HEK293T (cell line): ENCODE results near the gene HACD2.

Experiments used
- CTCF ChIA-PET: fragments of 350-600 bp; formaldehyde crosslinking; extraction: SDS; loops from one replicate; lab custom pipeline; 2021; ENCODE audit warnings: antibody characterized with exemption, inconsistent platforms; lab: Yijun Ruan, JAX
- POLR2A ChIA-PET: fragments of 350-600 bp; formaldehyde crosslinking; extraction: SDS; loops from one replicate; lab custom pipeline; 2020; ENCODE audit warnings: antibody characterized with exemption, inconsistent platforms; lab: Yijun Ruan, JAX
- DNase-seq: peaks from one replicate; pipeline ENCODE4 v3.0.0; 2012; ENCODE audit warnings: mixed read lengths; ENCODE audit errors: extremely low spot score
- ARNT ChIP-seq: fragments of 450-650 bp; IDR thresholded peaks from 2 replicates; pipeline ENCODE4 v1.6.1; 2017; ENCODE audit warnings: mild to moderate bottlenecking
- BHLHE40 ChIP-seq: fragments of 450-650 bp; IDR thresholded peaks from 2 replicates; pipeline ENCODE4 v1.6.1; 2016; ENCODE audit warnings: mild to moderate bottlenecking, moderate library complexity, borderline replicate concordance
- CTBP1 ChIP-seq: fragments of 450-650 bp; IDR thresholded peaks from 2 replicates; pipeline ENCODE4 v1.6.1; 2016; ENCODE audit warnings: borderline replicate concordance
- ELF4 ChIP-seq: fragments of 450-650 bp; IDR thresholded peaks from 2 replicates; pipeline ENCODE4 v1.6.1; 2017; ENCODE audit warnings: antibody characterized with exemption
- FOXA1 ChIP-seq: fragments of 450-650 bp; IDR thresholded peaks from 2 replicates; pipeline ENCODE4 v1.6.1; 2016; ENCODE audit warnings: mild to moderate bottlenecking
- FOXK2 ChIP-seq: fragments of 450-650 bp; IDR thresholded peaks from 2 replicates; pipeline ENCODE4 v1.6.1; 2016; ENCODE audit warnings: mild to moderate bottlenecking
- FOXM1 ChIP-seq: fragments of 450-650 bp; IDR thresholded peaks from 2 replicates; pipeline ENCODE4 v1.6.1; 2017; ENCODE audit warnings: mild to moderate bottlenecking, borderline replicate concordance
- HDGF ChIP-seq: fragments of 450-650 bp; IDR thresholded peaks from 2 replicates; pipeline ENCODE4 v1.6.1; 2017; ENCODE audit warnings: antibody characterized with exemption, borderline replicate concordance
- L3MBTL2 ChIP-seq: fragments of 450-650 bp; conservative IDR thresholded peaks from 2 replicates; pipeline ENCODE4 v1.6.1; 2016; ENCODE audit warnings: mild to moderate bottlenecking
- LEF1 ChIP-seq: fragments of 450-650 bp; IDR thresholded peaks from 2 replicates; pipeline ENCODE4 v1.6.1; 2017; ENCODE audit warnings: mild to moderate bottlenecking, borderline replicate concordance
- NFRKB ChIP-seq: fragments of 450-650 bp; IDR thresholded peaks from 2 replicates; pipeline ENCODE4 v1.6.1; 2016; ENCODE audit warnings: mild to moderate bottlenecking, moderate library complexity
- PKNOX1 ChIP-seq: fragments of 450-650 bp; IDR thresholded peaks from 2 replicates; pipeline ENCODE4 v1.6.1; 2016
- SP1 ChIP-seq: fragments of 450-650 bp; IDR thresholded peaks from 2 replicates; pipeline ENCODE4 v1.6.1; 2017
- SUZ12 ChIP-seq: fragments of 450-650 bp; IDR thresholded peaks from 2 replicates; pipeline ENCODE4 v1.6.1; 2016; ENCODE audit warnings: mild to moderate bottlenecking
- TARDBP ChIP-seq: fragments of 450-650 bp; IDR thresholded peaks from 2 replicates; pipeline ENCODE4 v1.6.1; 2016
- ZNF384 ChIP-seq: fragments of 450-650 bp; IDR thresholded peaks from 2 replicates; pipeline ENCODE4 v1.6.1; 2016

HACD2 gene

GRCh38 chr3:123449102-123449996, 135.5 kb downstream of the HACD2 start:
- TF ChIP-seq ARNT (no peak), NFRKB (no peak), HDGF (no peak), LEF1 (no peak), PKNOX1 (no peak), FOXK2 (no peak), SUZ12 (no peak), BHLHE40 (no peak), FOXA1 (no peak), FOXM1 (no peak)
- ChIA-PET POLR2A (interaction anchor here (0.9 kb wide), 1 partner anchor 137 kb away, joined by 3 read pairs; no protein-coding TSS in a partner anchor), CTCF (no interaction called here)
- peak; percentile 65 for DNase-seq

GRCh38 chr3:123448536-123449101, 136.2 kb downstream of the HACD2 start, which contains the start of gene ADCY5:
ADCY5 (minus strand) TSS chr3:123449090; CDS start chr3:123448545, 545 bp downstream.
- DNase-seq: peak; percentile 33
- ChIA-PET POLR2A (interaction anchor here (0.9 kb wide), 1 partner anchor 138 kb away, joined by 3 read pairs; no protein-coding TSS in a partner anchor), CTCF (interaction anchor here (0.7 kb wide), 1 partner anchor 11 kb away, joined by 5 read pairs; no protein-coding TSS in a partner anchor)
- TF ChIP-seq LEF1 (no peak), L3MBTL2 (peak; percentile 56; the same call in 1 of the 2 replicates)

GRCh38 chr3:123447749-123448517, 136.9 kb downstream of the HACD2 start:
- peak; percentile 80 for DNase-seq

GRCh38 chr3:123447416-123447748, 137.5 kb downstream of the HACD2 start:
- POLR2A ChIA-PET: no interaction called here
- no peak for DNase-seq
- TF ChIP-seq ZNF384 (no peak), SP1 (no peak), ARNT (no peak), PKNOX1 (no peak), SUZ12 (no peak), FOXK2 (no peak), ELF4 (no peak), FOXM1 (no peak), CTBP1 (no peak), TARDBP (no peak), LEF1 (no peak), NFRKB (no peak), HDGF (no peak), FOXA1 (no peak), BHLHE40 (no peak), L3MBTL2 (no peak)
- CTCF ChIA-PET: interaction anchor here (0.6 kb wide), 1 partner anchor 69 kb away, joined by 3 read pairs; no protein-coding TSS in a partner anchor

More at GRCh38 chr3:123447749-123448517, 136.9 kb downstream of the HACD2 start:
- ChIA-PET CTCF (interaction anchor here (0.6 to 0.7 kb wide), 2 partner anchors 11 to 70 kb away, joined by 3 to 5 read pairs; no protein-coding TSS in a partner anchor), POLR2A (interaction anchor here (0.9 kb wide), 1 partner anchor 138 kb away, joined by 3 read pairs; no protein-coding TSS in a partner anchor)
- TF ChIP-seq CTBP1: no peak
- TF ChIP-seq ELF4: no peak
- TF ChIP-seq SP1: no peak
- TF ChIP-seq FOXK2: no peak
- no peak for TF ChIP-seq ZNF384
- TF ChIP-seq HDGF: no peak
- TF ChIP-seq L3MBTL2: no peak
- no peak for TF ChIP-seq SUZ12
- no peak for TF ChIP-seq FOXM1
- no peak for TF ChIP-seq FOXA1
- TF ChIP-seq LEF1: no peak
- no peak for TF ChIP-seq PKNOX1
- no peak for TF ChIP-seq ARNT
- no peak for TF ChIP-seq NFRKB

- CTCF ChIA-PET: no interaction called here
- DNase-seq: no peak
- POLR2A ChIA-PET: no interaction called here
- TF ChIP-seq HDGF: no peak
- no peak for TF ChIP-seq SUZ12
- no peak for TF ChIP-seq LEF1
Measured at GRCh38 chr3:123446610-123447109, 138.2 kb downstream of the HACD2 start.
